Hypothalamus (tissue), 51 donors: Measurements from ENCODE around the gene GTPBP3.
A peak's percentile ranks its signal among the peaks of the same experiment; 100 is the strongest.

Source experiments
- DNase-seq, 51 donors: peaks; one replicate each; lab custom pipeline; 2025; lab: John Stamatoyannopoulos, UW

The GTPBP3 gene

DNA sequence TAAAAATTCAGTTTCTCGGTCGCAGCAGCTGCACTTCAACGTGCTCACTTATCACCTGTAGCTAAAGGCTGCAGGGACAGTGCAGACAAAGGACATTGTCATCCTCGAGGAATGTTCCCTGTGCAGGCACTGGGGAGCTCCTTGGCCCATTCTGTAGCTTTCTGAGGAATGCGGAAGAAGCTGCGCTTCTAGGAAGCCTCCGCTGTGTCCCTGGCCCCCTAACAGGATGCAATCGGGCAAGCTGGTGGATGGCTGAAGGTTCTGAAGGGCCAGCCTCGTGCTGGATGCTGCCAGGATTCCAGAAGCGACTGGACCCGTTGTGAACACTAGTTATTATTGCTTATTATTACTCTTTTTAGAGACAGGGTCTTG, 10.8 kb upstream of the GTPBP3 start:
- DNase-seq = no peak

DNA sequence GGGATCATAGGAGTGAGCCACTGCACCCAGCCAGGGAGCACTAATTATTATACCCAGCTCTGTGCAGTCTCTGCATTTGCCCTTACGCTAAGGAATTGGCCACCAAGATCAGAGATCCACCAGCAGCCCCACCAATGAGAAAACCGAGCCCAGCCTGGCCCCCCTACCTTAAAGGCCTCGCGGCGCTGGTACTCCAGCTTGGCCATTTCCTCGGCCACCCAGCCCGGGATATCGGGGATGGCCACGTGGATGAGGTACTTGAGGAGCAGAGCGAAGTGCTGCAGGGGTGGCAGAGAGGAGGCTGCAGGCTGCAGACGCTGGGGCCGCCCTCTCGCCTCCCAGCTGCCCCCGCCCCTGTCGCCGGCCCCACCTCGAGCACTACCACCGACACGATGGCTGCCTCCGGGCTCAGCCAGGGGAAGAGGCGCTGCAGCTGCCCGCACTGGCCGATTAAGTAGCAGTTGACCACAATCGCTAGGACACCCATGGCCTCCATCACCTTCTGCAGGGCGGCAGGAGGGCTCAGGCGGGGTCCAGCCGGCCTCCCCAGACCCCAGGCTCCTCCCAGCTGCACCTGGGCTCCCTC, 10.2 kb upstream of the GTPBP3 start:
- no peak for DNase-seq

DNA sequence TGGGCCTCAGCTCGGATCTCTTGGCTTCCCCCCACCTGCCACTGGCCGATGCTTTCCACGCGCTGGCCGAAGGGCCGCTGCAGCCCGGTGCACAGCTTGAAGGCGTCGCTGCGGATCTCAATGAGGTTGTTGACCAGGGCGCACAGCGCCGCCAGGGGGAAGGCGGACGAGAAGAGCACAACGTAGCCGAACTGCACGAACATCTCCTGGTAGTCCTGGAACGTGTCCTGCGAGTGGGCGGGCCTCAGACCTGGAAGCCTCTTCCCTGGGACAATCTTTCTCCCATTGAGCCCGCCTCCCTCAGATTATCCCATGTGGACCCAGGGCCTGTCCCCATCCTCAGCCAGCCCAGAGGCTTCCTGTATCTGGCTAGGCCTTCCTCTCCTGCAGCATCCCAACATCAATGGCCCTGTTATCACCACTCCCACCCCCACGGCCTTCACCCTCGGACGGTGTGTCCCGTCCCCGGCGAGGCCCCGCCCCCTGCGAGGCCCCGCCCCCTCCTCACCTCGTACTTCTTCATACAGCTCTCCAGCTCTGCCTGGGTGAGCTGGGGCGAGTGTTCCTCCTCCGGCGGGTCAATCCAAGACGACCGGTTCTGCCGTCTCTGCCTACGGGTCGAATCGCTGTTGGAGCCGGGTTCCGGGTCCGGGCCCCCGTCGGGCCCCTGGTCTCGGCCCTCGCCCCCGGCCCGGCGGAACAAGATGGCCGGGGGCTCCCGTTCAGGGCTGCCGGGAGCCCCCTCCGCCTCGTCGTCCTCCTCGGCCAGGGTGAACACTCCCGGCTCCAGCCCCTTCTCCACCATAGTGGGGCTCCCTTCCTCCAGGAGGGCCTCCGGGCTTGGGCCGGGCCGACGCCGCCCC, 9.5 kb upstream of the GTPBP3 start:
- DNase-seq = peak in 9 of 51 donors; percentile 14 to 41 (median 22)

DNA sequence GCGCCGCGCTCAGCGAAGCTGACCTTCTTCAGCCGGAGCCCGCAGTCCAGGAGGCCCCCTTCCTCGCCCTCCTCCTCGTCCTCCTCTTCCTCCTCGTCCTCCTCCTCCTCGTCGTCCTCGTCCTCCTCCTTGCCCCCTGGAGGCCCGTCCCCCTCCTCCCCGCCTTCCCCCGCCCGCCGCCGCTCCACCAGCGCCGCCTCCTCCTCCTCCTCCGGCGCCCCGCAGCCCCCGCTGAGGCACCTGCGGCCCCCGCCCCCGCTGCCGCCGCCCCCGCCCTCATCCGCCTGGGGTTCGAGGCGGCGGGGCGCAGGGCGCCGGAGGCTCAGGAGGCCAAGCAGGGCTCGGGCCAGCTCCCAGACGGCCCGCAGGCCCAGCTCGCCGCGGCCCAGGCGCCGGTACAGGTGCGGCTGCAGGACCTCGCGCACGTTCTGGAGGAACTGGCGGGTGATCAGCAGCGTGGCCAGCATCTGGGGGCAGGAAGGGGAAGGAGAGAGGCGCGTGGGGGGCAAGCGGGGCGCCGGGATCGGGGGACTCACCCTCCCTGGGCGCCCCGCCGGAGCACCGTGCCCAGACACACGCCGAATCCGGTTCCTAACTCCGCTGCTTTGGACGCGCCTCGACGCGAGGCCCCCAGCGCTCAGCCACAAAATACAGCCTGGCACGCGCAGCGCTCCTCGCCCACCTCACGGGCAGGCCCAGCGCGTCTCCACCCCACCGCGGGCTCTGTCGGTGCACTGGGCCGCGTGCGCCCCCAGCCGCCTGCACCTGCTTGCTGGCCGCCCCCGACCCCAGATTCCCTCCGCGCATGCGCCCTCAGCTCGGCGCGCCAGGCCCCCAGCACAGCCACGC, 8.6 kb upstream of the GTPBP3 start:
- no peak for DNase-seq

DNA sequence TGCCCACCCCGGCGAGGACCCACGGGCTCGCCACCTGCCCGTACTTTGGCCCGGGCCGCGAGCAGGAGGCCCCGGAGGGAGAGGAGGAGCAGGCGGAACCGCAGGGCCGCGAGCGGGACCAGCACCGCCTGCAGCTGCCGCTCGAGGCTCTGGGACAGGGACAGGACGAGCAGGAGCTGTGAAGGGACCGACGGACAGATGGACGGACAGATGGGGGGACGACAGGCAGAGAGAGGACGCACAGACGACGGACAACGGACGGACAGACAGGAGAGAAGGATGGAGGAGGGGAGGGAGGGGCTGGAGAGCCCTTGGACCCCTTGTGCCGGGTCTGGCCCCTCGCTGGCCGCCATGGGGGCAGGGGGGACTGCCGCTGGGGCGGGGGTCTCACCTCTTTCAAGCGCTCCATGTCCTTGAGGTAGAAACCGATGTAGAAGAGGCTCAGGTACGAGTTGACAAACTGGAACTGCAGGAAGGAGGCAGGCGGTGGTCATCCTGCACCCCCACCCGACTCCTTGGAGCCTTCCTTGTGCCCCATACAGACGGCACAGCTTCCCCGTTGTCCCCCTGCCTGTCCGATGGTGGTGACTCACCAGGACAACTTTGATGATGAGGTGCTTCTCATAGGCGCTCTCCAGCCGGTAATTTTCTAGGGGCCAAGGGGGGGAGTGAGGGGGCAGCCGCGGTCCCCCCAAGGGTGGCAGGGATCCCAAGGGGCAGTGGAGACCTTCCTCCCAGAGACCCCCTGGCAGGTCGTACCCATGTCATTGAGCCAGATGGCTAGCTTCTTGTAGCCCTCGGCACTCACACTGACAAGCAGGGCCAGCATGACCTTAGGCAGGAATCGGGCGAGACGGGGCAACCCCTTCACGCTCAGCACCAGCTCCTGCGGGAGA, 7.7 kb upstream of the GTPBP3 start:
- no peak for DNase-seq

DNA sequence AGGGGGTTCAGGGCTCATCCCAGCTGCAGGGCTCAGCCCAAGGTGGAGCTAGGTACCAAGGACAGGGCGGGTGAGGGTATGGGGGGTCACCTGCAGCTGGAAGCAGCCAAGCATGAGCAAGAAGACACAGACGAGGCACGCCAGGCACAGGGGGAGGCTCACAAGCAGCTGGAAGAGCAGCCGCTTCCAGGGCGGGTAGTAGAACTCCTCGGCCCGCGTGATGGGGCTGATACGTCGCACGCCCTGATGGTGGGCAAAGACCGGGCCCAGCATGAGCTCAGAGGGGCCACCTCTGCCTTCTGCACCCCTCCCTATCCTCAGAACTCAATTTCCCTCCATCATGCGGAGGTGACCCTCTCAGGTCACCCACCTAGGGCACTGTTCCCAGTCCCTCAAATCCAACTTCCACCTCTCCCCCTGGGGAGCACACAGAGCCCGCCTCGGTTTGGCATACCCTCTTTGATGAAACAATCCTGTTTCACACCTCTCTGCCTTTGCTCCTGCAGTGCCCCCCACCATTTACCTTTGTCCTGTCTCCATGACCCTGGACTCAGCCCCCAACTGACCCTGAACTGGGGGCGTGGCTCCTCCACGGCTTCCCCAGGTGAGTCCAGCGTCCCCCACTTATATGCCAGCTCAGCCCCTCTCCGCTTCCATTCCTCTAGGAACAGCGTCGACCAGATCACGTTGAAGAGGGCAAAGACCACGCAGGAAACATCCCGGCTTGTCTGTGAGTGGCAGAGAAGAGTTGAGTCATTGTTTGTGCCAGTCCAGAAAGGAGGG, 6.9 kb upstream of the GTPBP3 start:
- DNase-seq = no peak

DNA sequence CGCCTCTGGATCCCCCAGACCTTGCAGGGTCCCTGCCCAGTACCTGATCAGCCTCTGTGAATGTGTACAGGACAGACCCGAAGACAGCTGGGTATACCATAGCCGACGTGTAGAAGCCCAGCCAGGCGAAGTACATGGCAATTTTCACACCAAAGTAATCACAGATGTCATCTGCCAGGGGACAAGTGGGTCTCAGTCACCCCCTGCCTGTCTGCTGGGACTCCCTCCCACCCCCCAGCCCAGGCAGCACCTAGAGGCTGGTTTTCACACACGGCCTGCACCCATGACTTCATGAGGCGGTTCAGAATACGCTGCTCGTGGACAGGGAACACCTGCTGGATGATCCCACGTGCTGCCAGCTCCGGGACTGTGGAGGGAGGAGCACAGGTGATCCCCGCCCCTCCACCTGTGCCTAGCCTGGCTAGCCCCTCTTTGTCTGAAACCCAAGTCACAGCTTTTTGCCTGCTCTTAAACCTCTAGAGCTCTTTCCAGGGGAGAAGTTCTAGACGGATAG, 6.3 kb upstream of the GTPBP3 start:
- DNase-seq = no peak

DNA sequence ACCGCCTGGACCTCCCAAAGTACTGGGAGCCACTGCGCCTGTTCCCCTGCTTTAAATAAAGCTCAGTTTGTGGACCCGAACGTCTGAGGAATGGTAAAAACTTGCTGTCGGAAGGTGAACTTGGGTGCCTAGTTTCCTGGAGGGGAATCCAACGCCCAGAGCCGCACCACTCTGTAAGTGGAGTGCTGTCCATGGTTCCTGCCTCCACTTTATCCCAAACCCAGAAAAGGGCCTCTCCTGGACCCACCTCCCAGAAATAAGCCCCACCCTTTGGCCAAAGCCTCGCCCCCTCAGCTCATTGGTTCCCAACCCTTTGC, 5.0 kb upstream of the GTPBP3 start:
- DNase-seq = no peak

DNA sequence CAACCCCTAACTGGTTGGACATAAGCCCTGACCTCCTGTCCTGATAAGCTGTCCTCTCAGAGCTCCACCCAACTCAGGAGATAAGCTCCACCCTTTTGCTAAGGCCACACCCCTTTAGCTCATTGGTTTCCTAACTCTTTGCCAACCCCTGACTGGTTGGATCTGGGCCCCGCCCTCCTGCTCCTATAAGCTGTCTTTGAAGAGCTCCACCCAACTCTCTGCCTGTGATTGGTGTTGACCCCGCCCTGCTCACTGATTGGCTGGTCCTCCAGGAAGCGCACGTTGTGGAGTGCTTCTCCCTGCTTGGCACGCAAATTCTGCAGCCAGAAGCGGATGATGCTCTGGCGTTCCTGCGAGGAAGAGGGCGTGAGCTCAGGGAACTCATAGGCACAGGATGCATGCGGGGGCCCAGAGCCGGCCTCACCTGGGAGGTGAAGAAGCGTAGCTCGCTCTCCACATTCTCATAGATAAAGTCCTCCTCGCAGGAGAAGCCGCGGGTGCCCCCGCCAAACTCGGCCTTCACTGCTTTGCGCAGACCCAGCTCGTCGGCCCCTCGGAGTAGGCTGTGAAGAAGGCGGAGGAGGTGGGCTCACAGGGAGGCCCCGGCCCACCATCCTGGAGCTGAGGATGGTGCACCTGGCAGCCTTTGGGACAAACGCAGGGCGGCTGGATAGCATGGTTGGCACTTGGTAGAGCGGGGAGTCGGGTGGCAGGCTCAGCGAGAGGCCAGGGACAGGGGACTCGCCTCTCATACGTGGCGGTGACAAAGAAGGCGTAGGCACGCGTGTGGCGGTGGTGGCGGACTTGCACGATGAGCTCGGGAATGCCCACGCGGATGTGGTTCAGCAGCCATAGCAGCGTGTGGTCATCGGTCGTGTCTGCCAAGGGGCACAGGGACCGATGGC, 4.4 kb upstream of the GTPBP3 start:
- peak in 7 of 51 donors; percentile 10 to 44 (median 29) for DNase-seq

DNA sequence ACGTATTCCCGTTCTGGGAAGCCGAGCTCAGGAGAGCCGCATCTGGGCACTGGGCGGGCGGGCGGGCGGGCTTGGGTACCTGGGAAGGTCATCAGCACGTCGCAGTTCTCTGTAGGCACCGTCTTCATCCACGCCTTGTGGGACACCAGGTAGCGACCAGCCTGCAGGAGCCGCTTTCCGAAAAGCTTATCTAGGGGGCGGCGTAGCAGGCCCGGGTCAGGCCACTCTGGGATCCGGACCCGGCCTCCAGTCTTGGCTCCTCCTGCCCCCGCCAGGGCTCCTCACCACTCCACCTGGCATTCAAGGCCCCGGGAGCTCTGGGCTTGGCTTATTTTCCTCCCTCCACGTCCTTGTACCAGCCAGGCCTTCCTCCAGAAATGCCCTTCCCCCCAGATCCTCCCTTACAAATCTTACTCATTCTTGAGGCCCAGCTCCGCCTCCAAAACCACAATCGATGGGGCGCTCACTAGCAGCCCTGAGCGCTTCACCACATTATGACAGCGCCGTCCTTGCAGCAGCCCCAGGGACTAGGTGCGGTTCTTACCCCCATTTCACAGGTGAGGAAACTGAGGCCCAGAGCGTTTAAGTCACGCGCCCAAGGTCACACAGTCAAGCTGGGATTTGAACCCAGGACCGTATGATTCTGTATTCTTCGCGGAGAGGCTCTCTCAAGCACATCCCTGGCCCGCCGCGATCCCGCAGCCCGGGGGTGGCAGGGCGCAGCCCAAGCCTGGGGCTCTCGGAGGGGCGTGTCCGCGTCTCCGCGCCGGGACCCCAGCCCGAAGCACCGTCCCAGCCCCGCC, 3.5 kb upstream of the GTPBP3 start:
- DNase-seq = peak in 5 of 51 donors; percentile 18 to 38 (median 34)

DNA sequence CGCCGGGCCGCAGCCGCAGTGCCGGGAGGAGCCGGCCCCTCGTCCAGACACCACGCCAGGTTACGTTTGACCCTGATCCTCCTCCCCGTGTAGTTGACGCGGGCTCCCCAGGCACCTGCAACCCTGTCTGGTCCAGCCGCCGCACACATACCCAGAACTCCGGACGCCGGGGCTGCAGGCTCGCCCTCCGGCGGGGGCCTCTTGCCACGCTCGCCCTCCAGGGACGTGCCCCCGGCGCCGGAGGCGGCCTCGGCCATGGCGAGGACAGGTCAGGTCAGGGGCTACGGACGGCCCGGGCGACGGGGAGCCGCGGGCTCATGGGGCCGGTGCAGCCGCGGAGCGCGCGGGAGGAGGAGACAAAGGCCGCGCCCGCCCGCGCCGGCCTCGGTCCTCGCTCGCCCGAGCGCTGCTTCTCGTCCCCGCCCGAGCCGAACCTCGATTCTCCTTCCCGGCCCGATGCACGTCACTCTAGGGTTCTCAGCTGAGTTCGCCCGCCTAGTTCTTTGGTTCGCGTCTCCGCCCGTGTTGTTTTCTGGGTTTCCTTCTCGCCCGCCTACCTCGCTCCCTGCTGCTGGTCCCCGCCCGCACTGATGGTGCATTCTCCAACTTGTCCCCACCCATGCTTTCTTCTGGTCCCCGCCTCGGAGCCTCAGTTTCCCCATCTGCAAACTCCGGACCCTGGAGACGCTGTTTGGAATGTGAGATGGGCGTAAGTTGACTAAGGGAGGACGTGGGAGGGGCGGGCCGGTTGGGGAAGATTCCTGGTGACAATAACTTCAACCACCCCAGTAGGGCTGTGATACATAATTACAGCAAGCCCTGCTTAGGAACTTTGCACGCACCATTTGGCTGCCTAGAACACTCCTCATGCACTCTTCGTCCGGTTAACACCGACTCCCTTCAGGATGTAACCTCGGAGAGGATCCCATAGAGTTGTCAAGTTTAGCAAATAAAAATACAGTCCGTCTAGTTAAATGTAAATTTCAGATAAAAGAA, 2.6 kb upstream of the GTPBP3 start, which contains the start of gene ANO8:
ANO8 (minus strand) TSS at position 442 of the 996 bp plus-strand sequence; CDS start at position 257, 185 bp downstream.
- DNase-seq = peak; percentile 54 to 99 (median 91)

DNA sequence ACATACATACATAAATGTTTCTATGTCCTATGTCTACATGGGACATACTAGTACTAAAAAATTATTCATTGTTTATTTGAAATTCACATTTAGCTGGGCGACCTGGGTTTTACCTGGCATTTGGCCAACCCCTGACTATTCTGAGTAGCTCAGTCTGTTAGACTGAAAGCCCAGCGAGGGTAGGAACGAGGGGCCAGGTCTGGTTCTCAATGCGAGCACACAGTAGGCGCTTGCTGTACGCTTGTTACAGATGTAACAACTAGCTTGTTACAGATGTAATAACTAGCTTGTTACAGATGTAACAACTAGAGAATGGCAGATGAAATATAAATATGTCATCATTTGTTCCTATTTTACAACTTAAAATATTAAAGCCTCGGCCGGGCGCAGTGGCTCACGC, 1.8 kb upstream of the GTPBP3 start:
- DNase-seq = no peak

DNA sequence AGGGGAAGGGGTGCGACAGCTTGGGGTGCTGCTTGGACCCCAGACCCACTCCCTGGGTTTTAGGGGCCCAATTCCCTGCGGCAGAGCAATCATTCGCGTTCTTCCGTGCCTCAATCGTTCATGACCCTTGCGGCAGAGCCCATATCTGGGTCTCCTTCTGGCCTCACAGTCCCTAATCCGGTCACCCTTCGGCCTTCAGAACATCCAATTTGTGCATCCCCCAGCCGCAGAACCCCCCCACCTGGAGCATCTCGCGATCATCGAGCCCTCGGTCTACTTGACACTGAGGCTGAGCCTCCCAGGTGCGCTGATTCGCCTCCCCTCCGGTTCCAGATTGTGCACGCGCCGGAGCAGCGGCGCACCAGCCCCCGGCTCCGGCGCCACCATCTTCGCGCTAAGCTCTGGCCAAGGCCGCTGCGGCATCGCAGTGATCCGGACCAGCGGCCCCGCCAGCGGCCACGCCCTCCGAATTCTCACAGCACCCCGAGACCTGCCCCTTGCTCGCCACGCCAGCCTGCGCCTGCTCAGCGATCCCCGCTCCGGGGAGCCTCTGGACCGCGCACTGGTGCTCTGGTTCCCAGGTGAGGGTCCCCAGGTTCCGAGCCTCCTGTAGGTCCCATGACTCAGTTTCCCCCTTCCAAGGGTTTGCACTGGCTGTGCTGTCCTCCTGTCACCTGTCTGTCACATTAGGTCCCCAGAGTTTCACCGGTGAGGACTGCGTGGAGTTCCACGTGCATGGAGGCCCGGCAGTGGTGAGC, 501 bp downstream of the GTPBP3 start:
- no peak for DNase-seq

DNA sequence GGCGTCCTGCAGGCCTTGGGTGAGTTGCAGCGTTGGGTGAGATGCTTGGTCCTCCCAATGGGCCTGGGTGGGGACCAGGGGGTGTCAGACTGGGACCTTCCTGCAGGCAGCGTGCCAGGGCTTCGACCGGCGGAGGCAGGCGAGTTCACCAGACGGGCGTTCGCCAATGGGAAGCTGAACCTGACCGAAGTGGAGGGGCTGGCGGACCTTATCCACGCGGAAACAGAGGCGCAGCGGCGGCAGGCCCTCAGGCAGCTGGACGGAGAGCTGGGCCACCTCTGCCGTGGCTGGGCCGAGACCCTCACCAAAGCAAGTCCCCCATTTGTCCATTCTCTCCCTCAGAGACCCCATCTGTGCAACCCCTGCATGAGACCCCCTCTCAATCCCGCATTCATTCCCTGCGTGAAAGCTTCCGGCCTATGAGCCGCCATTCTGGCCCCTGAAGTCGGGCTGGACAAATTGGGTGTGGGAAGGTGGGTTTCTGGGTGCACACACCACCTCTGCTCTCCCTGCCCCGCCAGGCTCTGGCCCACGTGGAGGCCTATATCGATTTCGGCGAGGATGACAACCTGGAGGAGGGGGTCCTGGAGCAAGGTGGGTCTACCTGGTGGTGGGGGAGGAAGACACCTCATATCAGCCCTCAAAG, 1.2 kb downstream of the GTPBP3 start:
- DNase-seq = no peak
